GM18861 (cell line): ENCODE data around the gene ATOH8.

Experiments
- ATAC-seq: cut with Tn5 transposase; IDR thresholded peaks from one replicate; pipeline ENCODE4 v1.9.1; 2021; ENCODE audit not compliant: unreplicated experiment

ATOH8 gene

GRCh38 chr2:85750587-85751575, 2.9 kb upstream of the ATOH8 start:
- ATAC-seq = no peak

GRCh38 chr2:85751627-85752026, 2.2 kb upstream of the ATOH8 start:
- ATAC-seq = no peak

- no peak for ATAC-seq
These were observed 711 bp upstream of the ATOH8 start for GRCh38 chr2:85753035-85753524.

GRCh38 chr2:85754313-85755095, 713 bp downstream of the ATOH8 start:
- no peak for ATAC-seq

GRCh38 chr2:85755122-85756027, 1.6 kb downstream of the ATOH8 start:
- ATAC-seq = no peak

GRCh38 chr2:85756195-85756594, 2.4 kb downstream of the ATOH8 start:
- no peak for ATAC-seq

GRCh38 chr2:85756822-85757435, 3.1 kb downstream of the ATOH8 start:
- ATAC-seq = no peak

- no peak for ATAC-seq
These were observed 4.1 kb downstream of the ATOH8 start for GRCh38 chr2:85757860-85758259.

- no peak for ATAC-seq
These were observed 4.8 kb downstream of the ATOH8 start for GRCh38 chr2:85758361-85759256.

GRCh38 chr2:85759257-85759613, 5.4 kb downstream of the ATOH8 start:
- ATAC-seq = no peak

- ATAC-seq = no peak
These were observed 6.6 kb downstream of the ATOH8 start for GRCh38 chr2:85760371-85760770.

GRCh38 chr2:85760872-85761271, 7.1 kb downstream of the ATOH8 start:
- ATAC-seq = no peak

GRCh38 chr2:85761512-85761944, 7.7 kb downstream of the ATOH8 start:
- ATAC-seq = no peak

GRCh38 chr2:85761946-85762345, 8.2 kb downstream of the ATOH8 start:
- ATAC-seq = no peak

GRCh38 chr2:85763132-85763531, 9.3 kb downstream of the ATOH8 start:
- no peak for ATAC-seq

GRCh38 chr2:85763831-85764230, 10.0 kb downstream of the ATOH8 start:
- no peak for ATAC-seq

GRCh38 chr2:85765081-85765731, 11.4 kb downstream of the ATOH8 start:
- ATAC-seq = no peak

- no peak for ATAC-seq
These were observed 12.4 kb downstream of the ATOH8 start for GRCh38 chr2:85766229-85766628.
